Gastrocnemius medialis (tissue), 4 donors: ENCODE data around the gene NSD2. TPM values are rescaled to one million over a fixed set of nuclear protein-coding genes. Genes with fewer than 3 reads are reported as not detected.

Source experiments
- ATAC-seq, 2 donors: fragments of 150-250 bp; one replicate each; pipeline ENCODE4 v1.9.1; 2016
- DNase-seq, 2 donors: peaks; one replicate each; pipeline ENCODE4 v3.0.0-alpha.2; 2019
- H3K27ac ChIP-seq, 4 donors: fragments of 200-600 bp; sonication (generic); 1 replicate in 1 of 4; 2 replicates in 3 of 4; pipeline ENCODE4 v1.5.1; 2016 to 2018; ENCODE audit warnings: mild to moderate bottlenecking in 2 of 4, moderate library complexity in 1 of 4
- H3K27me3 ChIP-seq, 3 donors: fragments of 200-600 bp; sonication (generic) in 2 of 3; 1 replicate in 1 of 3; 2 replicates in 2 of 3; pipeline versions ENCODE4 v1.5.1 to v1.6.0; 2016 to 2019; ENCODE audit warnings: mild to moderate bottlenecking in 1 of 3, moderate library complexity in 1 of 3
- H3K36me3 ChIP-seq, 2 donors: fragments of 200-600 bp; sonication (generic) in 1 of 2; one replicate each; pipeline ENCODE4 v1.5.1; 2017 to 2018
- H3K4me1 ChIP-seq, 2 donors: fragments of 200-600 bp; sonication (generic) in 1 of 2; one replicate each; pipeline ENCODE4 v1.5.1; 2016 to 2017; ENCODE audit warnings: mild to moderate bottlenecking in 2 of 2
- H3K4me3 ChIP-seq, 4 donors: fragments of 200-600 bp; sonication (generic) in 3 of 4; 1 replicate in 1 of 4; 2 replicates in 3 of 4; pipeline ENCODE4 v1.5.1; 2016 to 2019; ENCODE audit warnings: mild to moderate bottlenecking in 2 of 4
- H3K9me3 ChIP-seq, 3 donors: fragments of 200-600 bp; sonication (generic) in 2 of 3; 1 replicate in 1 of 3; 2 replicates in 2 of 3; pipeline ENCODE4 v1.5.1; 2016 to 2019
- CTCF ChIP-seq, 5 experiments: fragments of 450-650 bp in 3 of 5; fragments of 200-600 bp in 2 of 5; sonication (generic) in 2 of 5; IDR thresholded peaks in 4 of 5; conservative IDR thresholded peaks in 1 of 5; 1 replicate in 4 of 5; 2 replicates in 1 of 5; pipeline ENCODE4 v1.5.1; 2016 to 2019; ENCODE audit warnings: antibody characterized with exemption in 5 of 5, mild to moderate bottlenecking in 3 of 5, moderate library complexity in 3 of 5
- POLR2A ChIP-seq, 2 donors: fragments of 450-650 bp; IDR thresholded peaks; one replicate each; pipeline ENCODE4 v1.6.1; 2017; ENCODE audit warnings: antibody characterized with exemption in 2 of 2, mild to moderate bottlenecking in 2 of 2, moderate library complexity in 2 of 2
- in situ Hi-C, 4 donors: fragments of 200-750 bp; cut with MboI; loops; one replicate each; pipeline versions ENCODE4 v1.15.0 to v1.8.0; 2017; ENCODE audit warnings: low sequenced_read_pairs in 4 of 4
- intact Hi-C: fragments of 100-400 bp; cut with DNase I; formaldehyde crosslinking; loops from one replicate; pipeline ENCODE4 v1.15.1; 2023; ENCODE audit warnings: low total_unique reads
- total RNA-seq, 4 donors: library from RNA; depleted of rRNA; stranded (reverse); fragments of >200 nt; gene quantifications; one replicate each; pipeline versions ENCODE4 v1.1.0 to v1.2.3, GENCODE V29; 2016

Gene NSD2
- total RNA-seq, 4 donors from 2014 or later = 14.8 to 21.3 (median 16.8) TPM

- DNase-seq (no peak), ATAC-seq (no peak)
- no peak for TF ChIP-seq CTCF (IDR thresholded peaks at IDR 0.05 in 4 of 5, conservative IDR thresholded peaks at IDR 0.05 in 1 of 5)
- no peak for TF ChIP-seq POLR2A (IDR thresholded peaks at IDR 0.05)
- Histone ChIP-seq H3K36me3 (no peaks in the 10 kb centered on the region), H3K27me3 (peaks cover 11 to 32% (median 29%) of the 10 kb centered on the region in 3 donors), H3K4me1 (peaks cover 6 to 7% of the 10 kb centered on the region in 2 donors), H3K27ac (no peak overlapping the region), H3K9me3 (no peaks in the 10 kb centered on the region), H3K4me3 (no peak overlapping the region)
- in situ Hi-C loops (no loop called here), intact Hi-C loops (no loop called here)
Measured at GRCh38 chr4:1862055-1862911, 8.9 kb upstream of the NSD2 start.

- no peak overlapping the region for H3K27ac ChIP-seq
- DNase-seq (no peak), ATAC-seq (no peak)
- H3K4me3 ChIP-seq = no peak overlapping the region
- H3K9me3 ChIP-seq = no peaks in the 10 kb centered on the region
- no peaks in the 10 kb centered on the region for H3K36me3 ChIP-seq
- peaks cover 0 to 2% of the 10 kb centered on the region in 2 donors for H3K4me1 ChIP-seq
- TF ChIP-seq POLR2A (IDR thresholded peaks at IDR 0.05) (no peak), CTCF (IDR thresholded peaks at IDR 0.05 in 4 of 5, conservative IDR thresholded peaks at IDR 0.05 in 1 of 5) (no peak)
- intact Hi-C loops (no loop called here), in situ Hi-C loops (no loop called here)
- peaks cover 11 to 33% (median 32%) of the 10 kb centered on the region in 3 donors for H3K27me3 ChIP-seq
Measured at GRCh38 chr4:1862961-1863296, 8.3 kb upstream of the NSD2 start.

GRCh38 chr4:1863297-1864033 is 7.7 kb upstream of the NSD2 start:
- Histone ChIP-seq H3K4me3 (no peak overlapping the region), H3K4me1 (no peaks in the 10 kb centered on the region), H3K36me3 (no peaks in the 10 kb centered on the region), H3K27ac (no peak overlapping the region), H3K27me3 (peaks cover 11 to 33% (median 32%) of the 10 kb centered on the region in 3 donors), H3K9me3 (no peaks in the 10 kb centered on the region)
- DNase-seq (no peak), ATAC-seq (no peak)
- in situ Hi-C loops (no loop called here), intact Hi-C loops (no loop called here)
- TF ChIP-seq POLR2A (IDR thresholded peaks at IDR 0.05) (no peak), CTCF (IDR thresholded peaks at IDR 0.05 in 4 of 5, conservative IDR thresholded peaks at IDR 0.05 in 1 of 5) (no peak)

- ATAC-seq = no peak
- no peak for TF ChIP-seq POLR2A (IDR thresholded peaks at IDR 0.05)
- in situ Hi-C loops (no loop called here), intact Hi-C loops (no loop called here)
- no peak for DNase-seq
- Histone ChIP-seq H3K36me3 (no peaks in the 10 kb centered on the region), H3K4me3 (no peak overlapping the region), H3K27me3 (peaks cover 13 to 33% (median 32%) of the 10 kb centered on the region in 3 donors), H3K27ac (no peak overlapping the region), H3K9me3 (no peaks in the 10 kb centered on the region), H3K4me1 (no peaks in the 10 kb centered on the region)
Measured at GRCh38 chr4:1864076-1865008, 6.9 kb upstream of the NSD2 start.
